NK-92 treated with Interleukin-12 subunit alpha and Interleukin-12 subunit beta, amount 100 ng/mL, for 24 hours (cell line): ENCODE results near the gene KIAA1671.

ENCODE experiments used
- DNase-seq: peaks from one replicate; lab custom pipeline; 2025; lab: John Stamatoyannopoulos, UW

The KIAA1671 gene

GRCh38 chr22:25045159-25045558 is 92.6 kb downstream of the KIAA1671 start:
- DNase-seq, result no peak

GRCh38 chr22:25048071-25048470 is 95.6 kb downstream of the KIAA1671 start:
- DNase-seq, result no peak

GRCh38 chr22:25048659-25049647 is 96.4 kb downstream of the KIAA1671 start:
- peak; percentile 43 for DNase-seq

GRCh38 chr22:25049770-25050169 is 97.3 kb downstream of the KIAA1671 start:
- no peak for DNase-seq

- DNase-seq, result no peak
Observed at GRCh38 chr22:25050566-25050965, 98.0 kb downstream of the KIAA1671 start.

- no peak for DNase-seq
Observed at GRCh38 chr22:25051073-25051472, 98.6 kb downstream of the KIAA1671 start.

- DNase-seq, result no peak
Observed at GRCh38 chr22:25051983-25052710, 99.6 kb downstream of the KIAA1671 start.

- DNase-seq, result no peak
Observed at GRCh38 chr22:25053153-25053805, 100.8 kb downstream of the KIAA1671 start.

- peak; percentile 29 for DNase-seq
Observed at GRCh38 chr22:25054943-25055511, 102.5 kb downstream of the KIAA1671 start.

GRCh38 chr22:25057013-25057881 is 104.7 kb downstream of the KIAA1671 start:
- DNase-seq, result peak; percentile 14

GRCh38 chr22:25059438-25059837 is 106.9 kb downstream of the KIAA1671 start:
- no peak for DNase-seq

- DNase-seq, result no peak
Observed at GRCh38 chr22:25060522-25061071, 108.1 kb downstream of the KIAA1671 start.

- DNase-seq, result no peak
Observed at GRCh38 chr22:25061134-25061533, 108.6 kb downstream of the KIAA1671 start.

- DNase-seq, result no peak
Observed at GRCh38 chr22:25061605-25062376, 109.3 kb downstream of the KIAA1671 start.

GRCh38 chr22:25062386-25063085 is 110.0 kb downstream of the KIAA1671 start:
- DNase-seq, result no peak

GRCh38 chr22:25064894-25065560 is 112.5 kb downstream of the KIAA1671 start:
- no peak for DNase-seq

GRCh38 chr22:25066861-25067435 is 114.4 kb downstream of the KIAA1671 start:
- no peak for DNase-seq

- DNase-seq, result peak; percentile 52
Observed at GRCh38 chr22:25067851-25068421, 115.4 kb downstream of the KIAA1671 start.
